Fibroblast of the aortic adventitia (primary cell): ENCODE results near the gene AKR1B15. TPM values are rescaled to one million over a fixed set of nuclear protein-coding genes. Genes with fewer than 3 reads are reported as not detected.

Source experiments
- DNase-seq: peaks from one replicate; pipeline ENCODE4 v3.0.0-alpha.2; 2010; ENCODE audit warnings: low read depth
- H3K4me3 ChIP-seq: 2 replicates; pipeline ENCODE4 v1.5.1; 2011; ENCODE audit warnings: low read depth, mild to moderate bottlenecking, control low read depth, low read length, moderate library complexity
- CTCF ChIP-seq: IDR thresholded peaks from 2 replicates; pipeline ENCODE4 v1.5.1; 2011; ENCODE audit warnings: mild to moderate bottlenecking, low read length, control low read depth, inconsistent platforms; ENCODE audit not compliant: insufficient read depth
- total RNA-seq: library from RNA; depleted of rRNA; stranded (reverse); fragments of >200 nt; gene quantifications from 2 replicates; pipeline ENCODE4 v1.2.3, GENCODE V29; 2012; ENCODE audit warnings: low replicate concordance

Gene AKR1B15
- total RNA-seq, 1 donor, result not detected

GRCh38 chr7:134509010-134509409 is 39.9 kb upstream of the AKR1B15 start:
- TF ChIP-seq CTCF, result no peak
- no peak overlapping the region for H3K4me3 ChIP-seq
- no peak for DNase-seq

GRCh38 chr7:134510646-134511045 is 38.3 kb upstream of the AKR1B15 start:
- TF ChIP-seq CTCF, result no peak
- DNase-seq, result no peak
- H3K4me3 ChIP-seq, result no peak overlapping the region

- no peak for DNase-seq
- TF ChIP-seq CTCF, result no peak
- H3K4me3 ChIP-seq, result no peak overlapping the region
Observed at GRCh38 chr7:134512271-134512670, 36.6 kb upstream of the AKR1B15 start.

GRCh38 chr7:134513169-134513752 is 35.6 kb upstream of the AKR1B15 start:
- H3K4me3 ChIP-seq, result no peak overlapping the region
- TF ChIP-seq CTCF, result peak; percentile 74
- DNase-seq, result peak; percentile 79

GRCh38 chr7:134514106-134514505 is 34.8 kb upstream of the AKR1B15 start:
- TF ChIP-seq CTCF, result no peak
- DNase-seq, result no peak
- H3K4me3 ChIP-seq, result no peak overlapping the region

GRCh38 chr7:134514663-134515062 is 34.2 kb upstream of the AKR1B15 start:
- no peak overlapping the region for H3K4me3 ChIP-seq
- peak; percentile 79 for TF ChIP-seq CTCF
- peak; percentile 90 for DNase-seq
